ENCODE results near the gene SNTB2. TPM values are rescaled to one million over a fixed set of nuclear protein-coding genes. Genes with fewer than 3 reads are reported as not detected.

Gene SNTB2
- total and polyA plus RNA-seq, 9 of the 15 experiments (the other 6 are each of a cell fraction or from before 2014, with no cell fraction given), result 1.2 to 13.7 (median 5.7) TPM

DNA sequence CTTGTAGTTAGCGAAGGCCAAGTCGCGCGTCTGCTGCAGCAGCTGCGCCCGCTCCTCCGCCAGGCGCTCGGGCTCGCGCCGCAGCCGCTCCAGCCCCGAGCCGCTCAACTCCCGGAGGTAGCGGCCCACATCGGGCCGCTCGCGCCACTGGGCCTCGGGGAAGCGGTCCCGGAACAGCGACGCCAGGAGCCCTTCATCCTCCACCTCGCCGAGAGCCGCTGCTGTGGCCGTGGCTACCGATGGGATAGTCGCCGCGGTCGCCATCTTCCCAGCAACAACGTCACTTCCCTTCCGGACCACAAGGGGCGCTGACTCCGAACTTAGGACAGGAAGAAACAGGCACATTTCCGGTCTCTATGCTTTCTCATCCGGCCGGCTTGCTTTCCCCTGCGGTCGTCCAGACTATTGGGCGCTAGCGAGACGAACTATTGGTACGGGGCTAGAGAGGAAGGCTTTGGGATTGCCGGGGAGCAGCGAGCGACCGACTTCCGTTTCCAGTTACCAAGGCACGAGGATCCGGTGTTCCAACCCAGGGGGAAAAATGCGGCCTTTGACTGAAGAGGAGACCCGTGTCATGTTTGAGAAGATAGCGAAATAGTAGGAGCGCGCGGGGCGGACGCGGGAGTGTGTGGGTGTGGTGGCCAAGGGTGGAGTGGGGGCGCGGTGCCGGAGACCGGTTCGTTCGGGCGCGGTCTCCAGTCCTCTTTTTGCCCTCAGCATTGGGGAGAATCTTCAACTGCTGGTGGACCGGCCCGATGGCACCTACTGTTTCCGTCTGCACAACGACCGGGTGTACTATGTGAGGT is 152.5 kb downstream of the SNTB2 start, which contains the start of the genes COG8 and NIP7 (continued):
- TF ChIP-seq JUN (IDR thresholded peaks at IDR 0.05; ENCODE audit: borderline replicate concordance, low read depth, low read length), result peak; percentile 20; the same call in 1 of the 2 replicates
- TF ChIP-seq JUN (CRISPR knock-in tag; IDR thresholded peaks at IDR 0.05; ENCODE audit: borderline replicate concordance), result peak; percentile 94
- peak; percentile 30; the same call in 1 of the 2 replicates for TF ChIP-seq RAD51 (IDR thresholded peaks at IDR 0.05; ENCODE audit: borderline replicate concordance, low read depth)
- peak; percentile 97 for TF ChIP-seq C11orf30 (IDR thresholded peaks at IDR 0.05; ENCODE audit: low read depth)
- TF ChIP-seq ILK (tag; IDR thresholded peaks at IDR 0.05; ENCODE audit: borderline replicate concordance, low read depth), result no peak
- TF ChIP-seq EP300 (IDR thresholded peaks at IDR 0.05; ENCODE audit: low read length), result peak; percentile 65
- TF ChIP-seq, protein P1, sequence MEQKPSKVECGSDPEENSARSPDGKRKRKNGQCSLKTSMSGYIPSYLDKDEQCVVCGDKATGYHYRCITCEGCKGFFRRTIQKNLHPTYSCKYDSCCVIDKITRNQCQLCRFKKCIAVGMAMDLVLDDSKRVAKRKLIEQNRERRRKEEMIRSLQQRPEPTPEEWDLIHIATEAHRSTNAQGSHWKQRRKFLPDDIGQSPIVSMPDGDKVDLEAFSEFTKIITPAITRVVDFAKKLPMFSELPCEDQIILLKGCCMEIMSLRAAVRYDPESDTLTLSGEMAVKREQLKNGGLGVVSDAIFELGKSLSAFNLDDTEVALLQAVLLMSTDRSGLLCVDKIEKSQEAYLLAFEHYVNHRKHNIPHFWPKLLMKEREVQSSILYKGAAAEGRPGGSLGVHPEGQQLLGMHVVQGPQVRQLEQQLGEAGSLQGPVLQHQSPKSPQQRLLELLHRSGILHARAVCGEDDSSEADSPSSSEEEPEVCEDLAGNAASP (IDR thresholded peaks at IDR 0.05), result no peak
- TF ChIP-seq, protein P2, sequence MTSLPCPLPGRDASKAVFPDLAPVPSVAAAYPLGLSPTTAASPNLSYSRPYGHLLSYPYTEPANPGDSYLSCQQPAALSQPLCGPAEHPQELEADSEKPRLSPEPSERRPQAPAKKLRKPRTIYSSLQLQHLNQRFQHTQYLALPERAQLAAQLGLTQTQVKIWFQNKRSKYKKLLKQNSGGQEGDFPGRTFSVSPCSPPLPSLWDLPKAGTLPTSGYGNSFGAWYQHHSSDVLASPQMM (CRISPR knock-in tag; IDR thresholded peaks at IDR 0.05), result no peak
- TF ChIP-seq ZBTB1 (CRISPR knock-in tag; IDR thresholded peaks at IDR 0.05; ENCODE audit: borderline replicate concordance, low read depth), result no peak
- peak; percentile 83 for TF ChIP-seq SIRT6 (IDR thresholded peaks at IDR 0.05; ENCODE audit: low read depth, low read length)
- TF ChIP-seq KDM5B (IDR thresholded peaks at IDR 0.05; ENCODE audit: insufficient replicate concordance, low read depth, low read length), result peak; percentile 89
- TF ChIP-seq CC2D1A (IDR thresholded peaks at IDR 0.05), result peak; percentile 98
- no peak for TF ChIP-seq U2AF1 (optimal IDR thresholded peaks at IDR 0.05; ENCODE audit: low read depth, low read length)
- TF ChIP-seq, protein P3, sequence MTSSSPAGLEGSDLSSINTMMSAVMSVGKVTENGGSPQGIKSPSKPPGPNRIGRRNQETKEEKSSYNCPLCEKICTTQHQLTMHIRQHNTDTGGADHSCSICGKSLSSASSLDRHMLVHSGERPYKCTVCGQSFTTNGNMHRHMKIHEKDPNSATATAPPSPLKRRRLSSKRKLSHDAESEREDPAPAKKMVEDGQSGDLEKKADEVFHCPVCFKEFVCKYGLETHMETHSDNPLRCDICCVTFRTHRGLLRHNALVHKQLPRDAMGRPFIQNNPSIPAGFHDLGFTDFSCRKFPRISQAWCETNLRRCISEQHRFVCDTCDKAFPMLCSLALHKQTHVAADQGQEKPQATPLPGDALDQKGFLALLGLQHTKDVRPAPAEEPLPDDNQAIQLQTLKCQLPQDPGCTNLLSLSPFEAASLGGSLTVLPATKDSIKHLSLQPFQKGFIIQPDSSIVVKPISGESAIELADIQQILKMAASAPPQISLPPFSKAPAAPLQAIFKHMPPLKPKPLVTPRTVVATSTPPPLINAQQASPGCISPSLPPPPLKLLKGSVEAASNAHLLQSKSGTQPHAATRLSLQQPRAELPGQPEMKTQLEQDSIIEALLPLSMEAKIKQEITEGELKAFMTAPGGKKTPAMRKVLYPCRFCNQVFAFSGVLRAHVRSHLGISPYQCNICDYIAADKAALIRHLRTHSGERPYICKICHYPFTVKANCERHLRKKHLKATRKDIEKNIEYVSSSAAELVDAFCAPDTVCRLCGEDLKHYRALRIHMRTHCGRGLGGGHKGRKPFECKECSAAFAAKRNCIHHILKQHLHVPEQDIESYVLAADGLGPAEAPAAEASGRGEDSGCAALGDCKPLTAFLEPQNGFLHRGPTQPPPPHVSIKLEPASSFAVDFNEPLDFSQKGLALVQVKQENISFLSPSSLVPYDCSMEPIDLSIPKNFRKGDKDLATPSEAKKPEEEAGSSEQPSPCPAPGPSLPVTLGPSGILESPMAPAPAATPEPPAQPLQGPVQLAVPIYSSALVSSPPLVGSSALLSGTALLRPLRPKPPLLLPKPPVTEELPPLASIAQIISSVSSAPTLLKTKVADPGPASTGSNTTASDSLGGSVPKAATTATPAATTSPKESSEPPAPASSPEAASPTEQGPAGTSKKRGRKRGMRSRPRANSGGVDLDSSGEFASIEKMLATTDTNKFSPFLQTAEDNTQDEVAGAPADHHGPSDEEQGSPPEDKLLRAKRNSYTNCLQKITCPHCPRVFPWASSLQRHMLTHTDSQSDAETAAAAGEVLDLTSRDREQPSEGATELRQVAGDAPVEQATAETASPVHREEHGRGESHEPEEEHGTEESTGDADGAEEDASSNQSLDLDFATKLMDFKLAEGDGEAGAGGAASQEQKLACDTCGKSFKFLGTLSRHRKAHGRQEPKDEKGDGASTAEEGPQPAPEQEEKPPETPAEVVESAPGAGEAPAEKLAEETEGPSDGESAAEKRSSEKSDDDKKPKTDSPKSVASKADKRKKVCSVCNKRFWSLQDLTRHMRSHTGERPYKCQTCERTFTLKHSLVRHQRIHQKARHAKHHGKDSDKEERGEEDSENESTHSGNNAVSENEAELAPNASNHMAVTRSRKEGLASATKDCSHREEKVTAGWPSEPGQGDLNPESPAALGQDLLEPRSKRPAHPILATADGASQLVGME (CRISPR knock-in tag; IDR thresholded peaks at IDR 0.05), result 0 out of 2 replicates have a peak, but pooled peaks have one; percentile 13
- TF ChIP-seq ZNF57 (CRISPR knock-in tag; IDR thresholded peaks at IDR 0.05), result no peak
- peak; percentile 16 for TF ChIP-seq HMGN3 (IDR thresholded peaks at IDR 0.05; ENCODE audit: borderline replicate concordance, extremely low read depth, insufficient read length, low read depth, low read length)
- TF ChIP-seq MAFG (tag; conservative IDR thresholded peaks at IDR 0.05), result no peak
- TF ChIP-seq NCOR1 (IDR thresholded peaks at IDR 0.05), result peak; percentile 39; the same call in 1 of the 2 replicates

All from K562 (cell line).